IPS-20b (cell line): Measurements from ENCODE around the gene SIX2.

Experiments used
- H3K27ac ChIP-seq: one replicate; pipeline ENCODE4 v1.5.1; 2013; ENCODE audit warnings: low read length
- H3K27me3 ChIP-seq: 2 replicates; pipeline ENCODE4 v1.6.1; 2013; ENCODE audit warnings: mild to moderate bottlenecking, low read length, inconsistent platforms; ENCODE audit not compliant: insufficient read depth
- H3K36me3 ChIP-seq: 2 replicates; pipeline ENCODE4 v1.6.1; 2013; ENCODE audit warnings: low read depth, mild to moderate bottlenecking, inconsistent platforms, low read length, moderate library complexity; ENCODE audit not compliant: insufficient read depth
- H3K4me1 ChIP-seq: 2 replicates; pipeline ENCODE4 v1.6.1; 2013; ENCODE audit warnings: mild to moderate bottlenecking, control low read depth, inconsistent platforms, low read length, moderate library complexity; ENCODE audit not compliant: insufficient read depth
- H3K4me3 ChIP-seq: 2 replicates; pipeline ENCODE4 v1.5.1; 2013; ENCODE audit warnings: mild to moderate bottlenecking, low read length, inconsistent platforms
- H3K9ac ChIP-seq: 2 replicates; pipeline ENCODE4 v1.6.1; 2013; ENCODE audit warnings: low read depth, mild to moderate bottlenecking, inconsistent platforms, low read length, moderate library complexity
- H3K9me3 ChIP-seq: 2 replicates; pipeline ENCODE4 v1.6.1; 2013; ENCODE audit warnings: mild to moderate bottlenecking, low read depth, low read length, inconsistent platforms; ENCODE audit not compliant: insufficient read depth

SIX2 gene

GRCh38 chr2:44974064-44974715, 35.1 kb downstream of the SIX2 start:
- H3K4me3 ChIP-seq, result no peak overlapping the region
- H3K9me3 ChIP-seq, result no peaks in the 10 kb centered on the region
- peaks cover 6% of the 10 kb centered on the region; the same call in 1 of the 2 replicates for H3K4me1 ChIP-seq
- no peaks in the 10 kb centered on the region for H3K36me3 ChIP-seq
- no peak overlapping the region for H3K9ac ChIP-seq
- peaks cover 8% of the 10 kb centered on the region; the same call in 1 of the 2 replicates for H3K27me3 ChIP-seq
- no peak overlapping the region for H3K27ac ChIP-seq

DNA sequence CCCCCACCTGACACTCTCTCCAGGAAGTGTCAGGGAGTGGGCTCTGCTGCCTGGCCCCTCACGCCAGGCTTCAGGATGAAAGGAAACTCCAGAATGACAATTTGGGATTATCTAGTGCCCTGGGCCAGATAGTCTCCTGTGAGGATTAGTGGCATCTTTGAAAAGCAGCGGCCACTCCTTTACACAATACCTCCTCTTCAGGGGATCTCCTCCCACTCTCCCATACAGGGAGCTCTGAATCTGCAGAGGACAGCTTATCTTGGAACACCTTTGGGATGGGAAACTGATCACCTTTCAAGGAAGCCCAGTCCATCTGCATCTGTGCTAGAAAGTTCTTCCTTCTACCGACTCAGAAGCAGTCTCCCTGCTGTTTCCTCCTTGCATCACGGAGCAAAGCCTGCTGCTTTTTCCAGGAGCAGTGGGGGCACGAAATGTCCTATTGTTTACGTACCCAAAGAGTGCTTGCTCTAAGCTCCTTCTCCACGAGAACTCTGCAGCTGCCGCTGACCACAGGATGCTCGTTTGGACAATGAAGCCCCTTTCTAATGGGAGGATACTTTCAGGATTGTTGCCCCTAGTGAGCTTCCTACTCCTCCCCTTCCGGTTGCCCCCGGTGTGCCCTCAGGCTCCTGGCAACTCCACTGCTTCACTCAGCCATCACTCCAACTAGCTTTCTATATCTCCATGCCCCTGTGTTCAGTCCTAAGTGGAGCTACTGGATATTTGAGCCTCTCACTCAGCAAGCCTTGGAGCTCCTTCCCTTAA, 36.3 kb downstream of the SIX2 start:
- H3K4me3 ChIP-seq, result peak overlapping the region; percentile 35; the same call in 1 of the 2 replicates
- H3K9me3 ChIP-seq, result no peaks in the 10 kb centered on the region
- H3K27ac ChIP-seq, result no peak overlapping the region
- H3K9ac ChIP-seq, result no peak overlapping the region
- H3K4me1 ChIP-seq, result peaks cover 6% of the 10 kb centered on the region; the same call in 1 of the 2 replicates
- H3K27me3 ChIP-seq, result peaks cover 8% of the 10 kb centered on the region; the same call in 1 of the 2 replicates
- no peaks in the 10 kb centered on the region for H3K36me3 ChIP-seq

DNA sequence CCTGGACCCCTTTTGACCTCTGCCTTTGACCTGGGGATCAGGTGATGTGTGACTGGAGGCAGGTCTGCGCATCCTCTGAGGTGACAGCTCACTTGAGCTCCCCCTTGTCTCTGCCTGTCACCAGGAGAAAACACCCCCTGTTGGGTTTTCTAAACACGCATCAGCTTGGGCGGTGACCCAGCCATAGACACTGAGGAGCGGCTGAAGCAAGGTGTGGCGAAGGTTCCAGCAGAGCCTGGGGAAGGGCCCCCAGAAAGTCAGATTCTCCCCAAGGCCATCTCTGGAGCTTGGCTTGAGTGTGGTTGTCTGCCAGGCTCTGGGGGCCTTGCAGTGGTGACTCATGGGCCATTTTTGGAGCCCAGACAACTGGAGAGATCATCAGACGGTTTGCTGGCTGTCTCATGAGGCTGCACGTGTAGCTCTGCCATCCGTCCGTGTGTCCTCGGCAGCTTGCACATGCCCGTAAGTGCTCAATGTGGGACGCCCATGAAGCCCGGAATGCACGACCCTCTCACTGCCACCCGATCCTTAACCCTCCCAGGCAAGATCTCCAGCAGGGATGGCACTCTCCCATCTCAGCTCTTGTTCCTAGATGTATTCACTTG, 38.3 kb downstream of the SIX2 start:
- no peaks in the 10 kb centered on the region for H3K36me3 ChIP-seq
- H3K9ac ChIP-seq, result no peak overlapping the region
- H3K4me1 ChIP-seq, result peaks cover 6% of the 10 kb centered on the region; the same call in 1 of the 2 replicates
- no peak overlapping the region for H3K4me3 ChIP-seq
- H3K27me3 ChIP-seq, result 0 out of 2 replicates have a peak, but pooled peaks cover 8% of the 10 kb centered on the region
- H3K27ac ChIP-seq, result no peak overlapping the region
- no peaks in the 10 kb centered on the region for H3K9me3 ChIP-seq

DNA sequence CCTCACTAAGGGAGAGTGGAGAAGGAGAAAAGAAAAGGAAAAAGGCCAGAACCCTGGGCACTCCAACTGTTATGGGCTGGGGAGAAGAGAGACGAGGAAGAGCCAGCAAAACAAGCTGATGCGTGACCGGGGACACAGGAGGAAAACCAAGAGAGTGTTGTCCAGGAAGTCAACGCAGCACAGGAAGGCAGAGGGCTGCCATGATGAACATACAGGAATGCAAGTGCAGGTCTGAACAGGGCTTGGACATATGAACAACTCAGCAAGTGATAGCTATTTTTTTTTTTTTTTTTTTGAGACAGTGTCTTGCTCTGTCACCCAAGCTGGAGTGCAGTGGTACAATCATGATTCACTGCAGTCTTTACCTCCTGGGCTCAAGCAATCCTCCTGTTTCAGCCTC, 39.3 kb downstream of the SIX2 start:
- Histone ChIP-seq H3K9me3 (no peaks in the 10 kb centered on the region), H3K27ac (no peak overlapping the region), H3K9ac (no peak overlapping the region), H3K27me3 (0 out of 2 replicates have a peak, but pooled peaks cover 11% of the 10 kb centered on the region), H3K4me1 (peaks cover 6% of the 10 kb centered on the region; the same call in 1 of the 2 replicates), H3K36me3 (no peaks in the 10 kb centered on the region), H3K4me3 (no peak overlapping the region)

DNA sequence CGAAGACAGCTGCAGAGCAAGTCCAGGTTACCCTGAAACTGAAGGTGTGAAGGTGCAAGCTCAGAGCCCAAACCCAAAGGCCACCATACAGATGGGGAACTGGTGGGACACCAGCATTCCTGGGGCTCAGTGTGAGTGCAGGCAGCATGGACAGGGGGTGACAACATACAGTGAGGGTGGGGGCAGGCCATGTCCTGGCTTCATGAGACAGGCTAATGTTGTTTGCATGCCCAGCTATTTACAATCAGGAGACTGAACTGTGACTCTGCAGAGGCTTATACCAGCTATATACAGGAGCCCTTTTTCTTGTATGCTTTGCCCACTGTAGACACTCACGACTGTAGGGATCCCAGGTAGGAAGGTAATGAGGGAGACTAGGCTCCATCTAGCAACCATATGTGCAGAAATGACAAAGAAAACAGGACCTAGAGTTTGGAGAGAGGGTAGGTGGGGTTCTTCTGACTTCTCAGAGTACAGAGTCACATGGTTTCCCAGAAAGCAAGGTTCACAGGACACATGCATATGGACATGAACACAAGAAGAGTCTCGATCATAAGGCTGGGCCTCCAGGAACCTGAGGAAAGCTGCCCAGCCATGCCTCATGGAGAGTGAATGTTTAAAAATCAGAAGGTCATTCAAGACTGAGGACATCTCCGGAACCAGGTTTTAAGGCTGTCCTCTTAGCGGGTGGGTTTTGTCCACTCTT, 41.4 kb downstream of the SIX2 start:
- H3K4me1 ChIP-seq, result peaks cover under 1% of the 10 kb centered on the region; the same call in 1 of the 2 replicates
- H3K27me3 ChIP-seq, result 0 out of 2 replicates have a peak, but pooled peaks cover 10% of the 10 kb centered on the region
- no peaks in the 10 kb centered on the region for H3K36me3 ChIP-seq
- no peaks in the 10 kb centered on the region for H3K9me3 ChIP-seq
- H3K4me3 ChIP-seq, result no peak overlapping the region
- H3K27ac ChIP-seq, result no peak overlapping the region
- no peak overlapping the region for H3K9ac ChIP-seq

DNA sequence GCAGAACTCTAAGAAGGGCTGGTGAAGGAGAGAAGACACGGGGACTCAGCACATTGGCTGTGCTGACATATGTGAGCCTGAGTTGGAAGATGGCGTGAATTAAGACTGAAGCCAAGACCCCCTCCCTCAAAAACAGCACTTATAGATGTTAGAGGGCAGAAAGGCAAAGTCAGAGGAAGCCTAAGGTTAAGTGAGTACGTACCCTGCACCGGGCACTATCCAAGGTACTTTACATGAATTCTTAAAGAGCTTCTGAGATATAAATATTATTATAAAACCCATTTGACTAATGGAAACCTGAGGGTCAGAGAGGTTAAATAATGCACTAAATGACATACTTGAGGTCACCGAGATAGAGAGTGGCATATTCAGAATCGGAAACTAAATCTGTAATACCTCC, 42.2 kb downstream of the SIX2 start:
- no peaks in the 10 kb centered on the region for H3K36me3 ChIP-seq
- H3K4me3 ChIP-seq, result no peak overlapping the region
- 0 out of 2 replicates have a peak, but pooled peaks cover 11% of the 10 kb centered on the region for H3K27me3 ChIP-seq
- no peak overlapping the region for H3K9ac ChIP-seq
- H3K9me3 ChIP-seq, result no peaks in the 10 kb centered on the region
- no peak overlapping the region for H3K27ac ChIP-seq
- no peaks in the 10 kb centered on the region for H3K4me1 ChIP-seq

DNA sequence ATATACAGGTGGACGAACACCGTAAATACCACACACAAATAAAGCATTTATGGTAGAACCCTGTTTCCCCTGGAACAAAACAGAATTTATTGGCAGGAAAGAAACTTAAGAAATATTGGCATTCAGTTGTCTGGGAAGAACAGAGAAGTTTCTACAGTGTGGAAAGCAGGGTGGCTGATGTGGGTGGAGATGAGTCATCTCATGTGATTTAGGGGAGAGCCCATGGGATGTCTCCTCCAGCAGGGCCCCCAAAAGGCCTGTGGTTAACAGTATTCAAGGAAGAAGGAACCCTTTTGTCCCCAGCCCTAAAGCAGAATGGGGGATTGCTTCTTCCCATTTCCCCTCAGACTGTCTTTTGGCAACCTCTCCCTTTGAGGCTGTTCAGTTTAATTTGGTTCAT, 43.6 kb downstream of the SIX2 start:
- H3K4me1 ChIP-seq, result no peaks in the 10 kb centered on the region
- peaks cover 18% of the 10 kb centered on the region; the same call in 1 of the 2 replicates for H3K27me3 ChIP-seq
- H3K9me3 ChIP-seq, result no peaks in the 10 kb centered on the region
- H3K36me3 ChIP-seq, result no peaks in the 10 kb centered on the region
- no peak overlapping the region for H3K4me3 ChIP-seq
- no peak overlapping the region for H3K9ac ChIP-seq
- H3K27ac ChIP-seq, result no peak overlapping the region

DNA sequence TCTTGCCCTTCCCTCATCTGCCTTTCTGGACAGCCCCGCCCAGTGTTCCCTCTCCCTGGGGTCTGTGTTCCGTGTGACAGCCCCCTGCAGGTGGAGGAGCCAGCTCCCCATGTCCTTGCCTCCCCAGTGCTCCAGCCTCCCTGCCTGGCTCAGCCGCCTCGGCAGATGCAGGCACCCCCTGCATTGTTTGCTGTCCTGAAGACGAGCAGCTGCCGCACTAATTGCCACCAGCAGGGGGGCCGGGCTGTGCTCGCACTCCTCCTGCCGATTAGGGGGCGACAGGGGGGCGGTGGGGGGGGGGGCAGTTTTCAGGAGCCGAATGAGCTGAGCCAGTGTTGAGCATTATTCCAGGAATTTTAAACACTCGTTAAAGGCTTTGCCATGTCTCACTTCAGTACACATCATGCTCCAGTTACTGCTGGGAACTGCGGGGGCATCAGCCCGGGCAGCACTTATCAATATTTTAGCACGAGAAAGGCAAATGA, 44.5 kb downstream of the SIX2 start:
- H3K27ac ChIP-seq, result no peak overlapping the region
- H3K36me3 ChIP-seq, result no peaks in the 10 kb centered on the region
- no peaks in the 10 kb centered on the region for H3K9me3 ChIP-seq
- no peak overlapping the region for H3K4me3 ChIP-seq
- no peak overlapping the region for H3K9ac ChIP-seq
- H3K4me1 ChIP-seq, result no peaks in the 10 kb centered on the region
- H3K27me3 ChIP-seq, result peaks cover 18% of the 10 kb centered on the region; the same call in 1 of the 2 replicates

DNA sequence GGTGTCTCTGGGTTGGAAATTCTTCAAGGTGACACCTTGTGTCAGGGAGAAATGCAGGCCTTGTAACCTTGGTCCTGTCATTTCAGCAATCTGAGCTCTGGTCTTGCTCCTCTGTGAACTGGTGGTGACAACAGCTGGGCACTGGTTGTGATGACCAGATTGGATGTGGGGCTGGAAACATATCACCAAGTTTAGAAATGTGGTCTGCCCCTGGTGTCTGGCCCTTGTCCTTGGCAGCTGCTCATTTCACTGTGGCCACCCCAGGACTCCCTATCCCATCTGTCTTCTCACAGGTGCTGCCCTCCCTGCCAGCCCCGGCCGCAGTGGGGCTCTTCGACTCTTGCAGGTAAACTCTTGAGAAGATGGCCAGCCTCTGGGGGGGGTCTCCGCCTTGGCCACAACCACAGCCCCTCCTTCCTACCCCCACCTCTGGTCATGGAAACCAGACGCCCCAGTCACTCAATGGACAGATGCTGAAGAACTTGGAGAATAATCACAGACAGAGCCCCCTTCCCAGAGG, 47.0 kb downstream of the SIX2 start:
- Histone ChIP-seq H3K4me1 (no peaks in the 10 kb centered on the region), H3K9me3 (no peaks in the 10 kb centered on the region), H3K4me3 (no peak overlapping the region), H3K27me3 (peaks cover 35% of the 10 kb centered on the region), H3K27ac (no peak overlapping the region), H3K36me3 (no peaks in the 10 kb centered on the region), H3K9ac (no peak overlapping the region)

- peaks cover 43% of the 10 kb centered on the region for H3K27me3 ChIP-seq
- H3K9ac ChIP-seq, result no peak overlapping the region
- H3K9me3 ChIP-seq, result no peaks in the 10 kb centered on the region
- H3K4me3 ChIP-seq, result no peak overlapping the region
- H3K4me1 ChIP-seq, result peaks cover 1% of the 10 kb centered on the region; the same call in 1 of the 2 replicates
- no peaks in the 10 kb centered on the region for H3K36me3 ChIP-seq
- H3K27ac ChIP-seq, result no peak overlapping the region
Observed at GRCh38 chr2:44960871-44961270, 48.4 kb downstream of the SIX2 start.

- Histone ChIP-seq H3K27ac (no peak overlapping the region), H3K4me3 (no peak overlapping the region), H3K27me3 (peaks cover 50% of the 10 kb centered on the region), H3K9ac (no peak overlapping the region), H3K9me3 (no peaks in the 10 kb centered on the region), H3K36me3 (no peaks in the 10 kb centered on the region), H3K4me1 (peaks cover 3% of the 10 kb centered on the region; the same call in 1 of the 2 replicates)
Observed at GRCh38 chr2:44959855-44960254, 49.4 kb downstream of the SIX2 start.
